ENCODE data around the gene MARCHF6. TPM values are rescaled to one million over a fixed set of nuclear protein-coding genes. Genes with fewer than 3 reads are reported as not detected.

MARCHF6 gene
- total and polyA plus RNA-seq, 9 of the 15 experiments (the other 6 are each of a cell fraction or from before 2014, with no cell fraction given), result 74.1 to 456 (median 116) TPM

DNA sequence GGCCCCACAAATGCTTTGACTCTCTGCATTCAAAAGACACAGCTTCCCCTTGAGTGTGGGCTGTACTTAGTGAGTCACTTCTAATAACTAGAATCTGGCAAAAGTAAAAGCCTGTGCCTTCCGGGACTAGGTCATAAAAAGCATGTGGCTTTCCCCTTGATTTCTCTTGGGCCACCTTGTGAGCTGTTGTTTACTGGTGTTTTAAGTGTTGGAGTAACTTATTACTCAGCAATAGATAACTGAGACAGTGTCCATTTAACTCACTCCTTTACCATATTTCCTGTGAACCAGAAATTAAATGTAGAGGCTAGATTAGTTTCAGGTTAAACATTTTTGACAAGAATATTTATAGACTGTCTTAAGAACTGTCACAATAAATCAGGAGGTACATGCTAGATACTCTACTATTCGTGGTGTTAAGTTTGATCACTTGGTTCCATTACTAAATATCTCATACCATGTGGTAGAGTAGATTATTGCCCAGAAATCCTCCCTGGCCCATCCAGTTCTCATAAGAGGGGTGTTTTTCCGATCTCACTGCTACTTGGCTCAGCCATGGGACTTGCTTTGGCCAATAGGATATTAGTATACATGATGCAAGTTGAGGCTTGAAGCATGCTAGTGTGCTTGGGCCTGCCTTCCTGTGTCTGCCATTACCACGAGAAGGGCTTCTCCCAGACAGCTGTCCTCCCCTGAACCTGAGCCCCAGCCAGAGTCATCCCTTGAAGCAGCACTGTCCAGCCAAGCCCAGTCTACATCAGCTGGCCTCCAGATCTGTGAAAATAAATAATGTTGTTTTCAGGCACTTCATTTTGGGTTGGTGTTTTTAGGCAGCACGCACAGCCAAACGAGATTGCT lies 35.4 kb upstream of the MARCHF6 start (continued):
- no peak for TF ChIP-seq ZBTB11 (CRISPR knock-in tag; IDR thresholded peaks at IDR 0.05)
- no peak for TF ChIP-seq ZNF609 (CRISPR knock-in tag; IDR thresholded peaks at IDR 0.05; ENCODE audit: borderline replicate concordance)
- TF ChIP-seq HLTF (IDR thresholded peaks at IDR 0.05), result no peak
- TF ChIP-seq FOXK2 (conservative IDR thresholded peaks at IDR 0.05 in 1 of 2, IDR thresholded peaks at IDR 0.05 in 1 of 2; ENCODE audit: low read depth in 2 of 2), result peak; percentile 67 to 77
- no peak for TF ChIP-seq THAP12 (CRISPR knock-in tag; IDR thresholded peaks at IDR 0.05)
- no peak for TF ChIP-seq SP2 (IDR thresholded peaks at IDR 0.05; ENCODE audit: extremely low read depth, low read depth, low read length, poor library complexity, severe bottlenecking)
- peak; percentile 75 for TF ChIP-seq CBFA2T3 (IDR thresholded peaks at IDR 0.05)
- 0 out of 4 replicates have a peak, but pooled peaks of 1 of the 2 experiments have one; percentile 13 for TF ChIP-seq NRF1 (conservative IDR thresholded peaks at IDR 0.05 in 1 of 2, IDR thresholded peaks at IDR 0.05 in 1 of 2)
- TF ChIP-seq KDM5B (IDR thresholded peaks at IDR 0.05; ENCODE audit: insufficient replicate concordance, low read depth, low read length), result no peak
- peak; percentile 99 for TF ChIP-seq HMBOX1 (IDR thresholded peaks at IDR 0.05)
- TF ChIP-seq ZNF217 (CRISPR knock-in tag; IDR thresholded peaks at IDR 0.05), result no peak
- TF ChIP-seq ZNF695 (CRISPR knock-in tag; IDR thresholded peaks at IDR 0.05), result no peak
- no peak for TF ChIP-seq SIX5 (IDR thresholded peaks at IDR 0.05; ENCODE audit: borderline replicate concordance in 1 of 2, insufficient read depth in 1 of 2, low read depth in 1 of 2, low read length in 2 of 2)
